H1 (cell line): ENCODE data around the gene SH3GL2. TPM values are rescaled to one million over a fixed set of nuclear protein-coding genes. Genes with fewer than 3 reads are reported as not detected.

Experiments used
- CTCF ChIA-PET: fragments of 300-600 bp; sonication (Branson Sonifier 250); formaldehyde crosslinking; loops from one replicate; lab custom pipeline; 2021; ENCODE audit not compliant: partially characterized antibody; lab: Charles Lee
- POLR2A ChIA-PET: fragments of 300-600 bp; sonication (Branson Sonifier 250); formaldehyde crosslinking; loops from one replicate; lab custom pipeline; 2021; ENCODE audit warnings: inconsistent platforms; ENCODE audit not compliant: partially characterized antibody; lab: Charles Lee
- DNase-seq, 2 experiments: peaks; one replicate each; pipeline versions ENCODE4 v3.0.0 to v3.0.0-alpha.2; 2010 to 2022; ENCODE audit warnings: low spot score in 2 of 2, low read depth in 1 of 2, mixed read lengths in 1 of 2
- FAIRE-seq: peaks from 2 replicates; lab custom pipeline; 2011; peaks lifted over from hg19 to GRCh38; lab: Jason Lieb, UNC
- H2AFZ ChIP-seq: 2 replicates; pipeline ENCODE4 v1.8.1; 2012; ENCODE audit warnings: low read length, inconsistent platforms
- H2AK5ac ChIP-seq: 2 replicates; pipeline ENCODE4 v1.6.1; 2013; ENCODE audit warnings: low read depth, low read length
- H2BK120ac ChIP-seq: replicated peaks from 2 replicates; pipeline ENCODE3; 2013; ENCODE audit warnings: low read depth, low read length, inconsistent platforms
- H2BK12ac ChIP-seq: 2 replicates; pipeline ENCODE4 v1.6.1; 2013; ENCODE audit warnings: low read depth, low read length
- H2BK15ac ChIP-seq: 2 replicates; pipeline ENCODE4 v1.6.1; 2013; ENCODE audit warnings: low read length
- H2BK20ac ChIP-seq: 2 replicates; pipeline ENCODE4 v1.6.1; 2013; ENCODE audit warnings: low read length
- H2BK5ac ChIP-seq: 2 replicates; pipeline ENCODE4 v1.6.1; 2013; ENCODE audit warnings: low read depth, low read length
- H3K14ac ChIP-seq: 2 replicates; pipeline ENCODE4 v1.6.1; 2013; ENCODE audit warnings: inconsistent platforms; ENCODE audit not compliant: insufficient read length
- H3K18ac ChIP-seq: 2 replicates; pipeline ENCODE4 v1.6.1; 2013; ENCODE audit warnings: low read length; ENCODE audit errors: extremely low read depth
- H3K23ac ChIP-seq: 2 replicates; pipeline ENCODE4 v1.6.1; 2013; ENCODE audit warnings: inconsistent platforms; ENCODE audit not compliant: insufficient read length
- H3K23me2 ChIP-seq: 2 replicates; pipeline ENCODE4 v1.6.1; 2013; ENCODE audit warnings: low read depth, low read length
- H3K27ac ChIP-seq: 2 replicates; pipeline ENCODE4 v1.6.1; 2011; ENCODE audit warnings: low read depth, low read length, inconsistent platforms
- H3K27me3 ChIP-seq, 4 experiments: replicated peaks in 1 of 4; 1 replicate in 1 of 4; 2 replicates in 3 of 4; pipeline versions ENCODE4 v1.6.1 to v1.8.1; 2011 to 2013; ENCODE audit warnings: low read length in 3 of 4, mild to moderate bottlenecking in 3 of 4, inconsistent platforms in 2 of 4, mixed read lengths in 2 of 4, moderate library complexity in 1 of 4; ENCODE audit not compliant: control insufficient read depth in 3 of 4, insufficient read depth in 3 of 4; ENCODE audit errors: extremely low read depth in 1 of 4
- H3K36me3 ChIP-seq, 4 experiments: 2 replicates each; pipeline versions ENCODE4 v1.6.1 to v1.8.1; 2011 to 2013; ENCODE audit warnings: mild to moderate bottlenecking in 4 of 4, low read length in 3 of 4, moderate library complexity in 2 of 4, control low read depth in 1 of 4, inconsistent platforms in 1 of 4; ENCODE audit not compliant: insufficient read depth in 4 of 4, control insufficient read depth in 2 of 4
- H3K4ac ChIP-seq: replicated peaks from 2 replicates; pipeline ENCODE3; 2013; ENCODE audit warnings: low read length, low read depth, mixed read lengths, inconsistent platforms; ENCODE audit not compliant: insufficient read length
- H3K4me1 ChIP-seq, 4 experiments: replicated peaks in 1 of 4; 1 replicate in 1 of 4; 2 replicates in 3 of 4; pipeline versions ENCODE4 v1.6.1 to v1.8.1; 2011 to 2013; ENCODE audit warnings: low read length in 3 of 4, inconsistent platforms in 2 of 4, mixed read lengths in 1 of 4; ENCODE audit not compliant: insufficient read depth in 4 of 4, control insufficient read depth in 3 of 4
- H3K4me2 ChIP-seq, 2 experiments: 2 replicates each; pipeline versions ENCODE4 v1.6.1 to v1.8.1; 2011 to 2013; ENCODE audit warnings: low read depth in 2 of 2, low read length in 2 of 2, control low read depth in 1 of 2, inconsistent platforms in 1 of 2, mild to moderate bottlenecking in 1 of 2; ENCODE audit not compliant: insufficient read depth in 1 of 2
- H3K4me3 ChIP-seq, 4 experiments: fragments of 200-600, 300-600 bp in 1 of 4; sonication (generic), shearing (Covaris generic), sonication (Bioruptor Twin) in 1 of 4; 2 replicates each; pipeline versions ENCODE4 v1.5.1 to v1.8.1; 2011 to 2016; ENCODE audit warnings: low read length in 4 of 4, low read depth in 3 of 4, control low read depth in 2 of 4, inconsistent platforms in 2 of 4, mild to moderate bottlenecking in 2 of 4, mixed read lengths in 1 of 4, moderate library complexity in 1 of 4; ENCODE audit not compliant: insufficient read depth in 2 of 4; ENCODE audit errors: extremely low read depth in 1 of 4
- H3K56ac ChIP-seq: replicated peaks from 2 replicates; pipeline ENCODE3; 2013; ENCODE audit warnings: low read depth, mild to moderate bottlenecking, mixed read lengths, low read length, inconsistent platforms; ENCODE audit not compliant: insufficient read length
- H3K79me1 ChIP-seq: 2 replicates; pipeline ENCODE4 v1.6.1; 2013; ENCODE audit warnings: low read depth, low read length, control low read depth
- H3K79me2 ChIP-seq, 2 experiments: 2 replicates each; pipeline versions ENCODE4 v1.6.1 to v1.8.1; 2012 to 2013; ENCODE audit warnings: low read length in 2 of 2, mild to moderate bottlenecking in 2 of 2, inconsistent platforms in 1 of 2; ENCODE audit not compliant: insufficient read depth in 2 of 2, control insufficient read depth in 1 of 2
- H3K9ac ChIP-seq, 4 experiments: replicated peaks in 1 of 4; 1 replicate in 1 of 4; 2 replicates in 3 of 4; pipeline versions ENCODE4 v1.6.1 to v1.8.1; 2011 to 2013; ENCODE audit warnings: low read depth in 3 of 4, low read length in 3 of 4, control low read depth in 2 of 4, mild to moderate bottlenecking in 2 of 4, moderate library complexity in 2 of 4, inconsistent platforms in 1 of 4; ENCODE audit errors: extremely low read depth in 1 of 4
- H3K9me3 ChIP-seq, 2 experiments: 2 replicates each; pipeline versions ENCODE4 v1.6.1 to v1.8.1; 2012 to 2013; ENCODE audit warnings: mild to moderate bottlenecking in 2 of 2, moderate library complexity in 2 of 2, control low read depth in 1 of 2, inconsistent platforms in 1 of 2, low read depth in 1 of 2, low read length in 1 of 2, mixed read lengths in 1 of 2; ENCODE audit not compliant: insufficient read depth in 2 of 2
- H4K20me1 ChIP-seq, 2 experiments: replicated peaks in 1 of 2; 2 replicates each; pipeline versions ENCODE3 to v1.8.1; 2011 to 2013; ENCODE audit warnings: inconsistent platforms in 2 of 2, low read length in 2 of 2, mild to moderate bottlenecking in 1 of 2; ENCODE audit not compliant: insufficient read depth in 2 of 2, control insufficient read depth in 1 of 2
- H4K5ac ChIP-seq: 2 replicates; pipeline ENCODE4 v1.6.1; 2013; ENCODE audit warnings: low read length, low read depth, mixed read lengths, inconsistent platforms; ENCODE audit not compliant: insufficient read length
- H4K8ac ChIP-seq: 2 replicates; pipeline ENCODE4 v1.8.0; 2013; ENCODE audit warnings: mild to moderate bottlenecking, moderate library complexity, low read length, inconsistent platforms; ENCODE audit not compliant: insufficient read depth; ENCODE audit errors: extremely low read depth
- H4K91ac ChIP-seq: replicated peaks from 2 replicates; pipeline ENCODE3; 2013; ENCODE audit warnings: low read length, mixed read lengths, inconsistent platforms; ENCODE audit not compliant: insufficient read length
- BCL11A ChIP-seq, 2 experiments: IDR thresholded peaks; one replicate each; pipeline ENCODE4 v1.6.1; 2011; ENCODE audit warnings: low read depth in 2 of 2, low read length in 2 of 2, mild to moderate bottlenecking in 2 of 2
- BRCA1 ChIP-seq: IDR thresholded peaks from 2 replicates; pipeline ENCODE4 v1.6.1; 2012; ENCODE audit warnings: low read depth, low read length, improper control_type of control experiment
- POLR2A ChIP-seq, 2 experiments: IDR thresholded peaks; 1 replicate in 1 of 2; 2 replicates in 1 of 2; pipeline ENCODE4 v1.6.1; 2011; ENCODE audit warnings: low read depth in 2 of 2, low read length in 2 of 2, mild to moderate bottlenecking in 2 of 2; ENCODE audit errors: control extremely low read depth in 1 of 2
- SIX5 ChIP-seq: IDR thresholded peaks from 2 replicates; pipeline ENCODE4 v1.6.1; 2011; ENCODE audit warnings: mild to moderate bottlenecking, low read depth, low read length
- TAF7 ChIP-seq: optimal IDR thresholded peaks from 2 replicates; pipeline ENCODE3; 2011; ENCODE audit warnings: low read depth, mild to moderate bottlenecking, inconsistent platforms, low read length, moderate library complexity, borderline replicate concordance
- TCF12 ChIP-seq: IDR thresholded peaks from 2 replicates; pipeline ENCODE4 v1.6.1; 2011; ENCODE audit warnings: low read depth, mild to moderate bottlenecking, low read length
- TEAD4 ChIP-seq: IDR thresholded peaks from 2 replicates; pipeline ENCODE4 v1.6.1; 2012; ENCODE audit warnings: low read depth, low read length, inconsistent platforms, mixed read lengths
- WGBS, 2 experiments: shearing (Covaris generic) in 1 of 2; methylation state at CpG; one replicate each; pipeline versions ENCODE4 v1.1.6 to v1.1.7; 2013 to 2015; ENCODE audit warnings: low lambda C conversion rate in 2 of 2, mixed read lengths in 2 of 2, inconsistent platforms in 1 of 2, low coverage in 1 of 2, missing lambda C conversion rate in 1 of 2; ENCODE audit not compliant: insufficient replicate concordance in 2 of 2, insufficient coverage in 1 of 2, insufficient read length in 1 of 2; ENCODE audit errors: extremely low coverage in 1 of 2, missing lambda C conversion rate in 1 of 2; 5-methylcytosine and 5-hydroxymethylcytosine counted together
- polyA plus RNA-seq, 7 experiments: library from polyadenylated mRNA; depleted of rRNA in 3 of 7; stranded (reverse) in 5 of 7; unstranded in 2 of 7; fragments of >200 nt in 5 of 7; fragments of 200-250 nt in 2 of 7; gene quantifications; 1 replicate in 5 of 7; 2 replicates in 1 of 7; 4 replicates in 1 of 7; pipeline versions ENCODE4 v1.2.1 to v1.2.3, GENCODE V29; 2011 to 2013; ENCODE audit warnings: missing spikeins in 2 of 7, mixed read lengths in 2 of 7
- total RNA-seq: library from RNA; stranded (reverse); fragmentation: NEBNext Ultra II Directional; extraction: Animal tissue kit (Norgen Biotek cat#: 25700); gene quantifications from 2 replicates; pipeline ENCODE4 v1.2.1, GENCODE V29; 2021
- TF ChIP-seq, protein P1 (sequence below): IDR thresholded peaks from 2 replicates; pipeline ENCODE4 v1.6.1; 2012; ENCODE audit warnings: inconsistent platforms

The SH3GL2 gene
- total and polyA plus RNA-seq, 2 of the 8 experiments (the other 6 are each of a cell fraction or from before 2014, with no cell fraction given): 4.7 to 5.3 TPM

DNA sequence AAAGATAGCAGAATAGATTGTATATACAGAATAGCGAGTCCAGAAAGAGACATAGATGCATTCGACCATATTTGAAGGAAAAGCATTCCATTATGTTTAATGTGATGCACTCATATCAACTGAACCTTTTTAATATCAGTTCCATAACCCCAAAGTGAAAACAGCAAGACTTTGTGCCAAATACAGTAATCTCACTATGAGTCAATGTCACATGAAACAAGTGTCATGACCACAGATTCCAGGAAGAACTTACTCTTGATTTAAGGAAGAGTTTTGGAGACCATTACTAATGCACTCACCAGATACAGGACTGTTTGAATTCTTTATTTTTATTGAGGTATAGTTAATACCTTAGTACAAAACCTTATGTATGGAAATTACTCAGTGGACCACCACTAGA is 220.5 kb downstream of the SH3GL2 start:
- TF ChIP-seq, protein P1, sequence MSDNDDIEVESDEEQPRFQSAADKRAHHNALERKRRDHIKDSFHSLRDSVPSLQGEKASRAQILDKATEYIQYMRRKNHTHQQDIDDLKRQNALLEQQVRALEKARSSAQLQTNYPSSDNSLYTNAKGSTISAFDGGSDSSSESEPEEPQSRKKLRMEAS: no peak
- TF ChIP-seq SIX5 (no peak), TEAD4 (no peak), TCF12 (no peak), POLR2A (IDR thresholded peaks at IDR 0.05; ENCODE audit: control extremely low read depth in 1 of 2, low read depth in 2 of 2, low read length in 2 of 2) (no peak), BCL11A (IDR thresholded peaks at IDR 0.05; ENCODE audit: low read depth in 2 of 2, low read length in 2 of 2) (no peak), BRCA1 (no peak), TAF7 (no peak)
- no peak overlapping the region for H4K8ac ChIP-seq
- no peak overlapping the region for H2BK20ac ChIP-seq
- ChIA-PET POLR2A (no interaction called here), CTCF (interaction anchor here (1.1 to 7.1 kb wide), 4 partner anchors 12 to 272 kb away, joined by 3 to 95 read pairs (median 62); no protein-coding TSS in a partner anchor)
- H3K27ac ChIP-seq: no peak overlapping the region
- H3K23me2 ChIP-seq: no peaks in the 10 kb centered on the region
- H3K9ac ChIP-seq: no peak overlapping the region
- H4K5ac ChIP-seq: no peak overlapping the region
- H2BK15ac ChIP-seq: no peak overlapping the region
- H3K4me1 ChIP-seq: no peaks in the 10 kb centered on the region
- H3K4me3 ChIP-seq: no peak overlapping the region
- no peak overlapping the region for H3K18ac ChIP-seq
- H2BK120ac ChIP-seq: no peak overlapping the region
- no peak for DNase-seq
- no peak overlapping the region for H3K14ac ChIP-seq
- no peaks in the 10 kb centered on the region for H3K79me2 ChIP-seq
- H4K20me1 ChIP-seq: no peaks in the 10 kb centered on the region
- H3K9me3 ChIP-seq: no peaks in the 10 kb centered on the region
- FAIRE-seq: no peak
- no peak overlapping the region for H3K4ac ChIP-seq
- H3K27me3 ChIP-seq: no peaks in the 10 kb centered on the region
- H2BK5ac ChIP-seq: no peak overlapping the region
- H3K56ac ChIP-seq: no peak overlapping the region
- no peak overlapping the region for H3K23ac ChIP-seq
- no peak overlapping the region for H3K4me2 ChIP-seq
- no peak overlapping the region for H4K91ac ChIP-seq
- no peaks in the 10 kb centered on the region for H3K36me3 ChIP-seq
- 98% methylated on average over 2 of the region's 2 CpGs; no CpG with 5 or more reads in 1 of the 2 experiments for WGBS, 2 experiments
- no peaks in the 10 kb centered on the region for H3K79me1 ChIP-seq
- H2BK12ac ChIP-seq: no peak overlapping the region
- H2AFZ ChIP-seq: no peak overlapping the region
- no peak overlapping the region for H2AK5ac ChIP-seq
